Measurements from ENCODE around the gene SERINC5. TPM values are rescaled to one million over a fixed set of nuclear protein-coding genes. Genes with fewer than 3 reads are reported as not detected.
"Not testable (repeated sequence)": the region's sequence is repeated elsewhere in the genome, so short reads cannot be mapped to it uniquely, and the experiment has no call there.

The SERINC5 gene
- total RNA-seq, 1 donor from 2014 or later = 57.3 TPM

GRCh38 chr5:80116465-80116864 lies 139.4 kb downstream of the SERINC5 start:
- Mint-ChIP-seq H3K4me1 (ENCODE audit: low read depth, unreplicated experiment) (peaks cover 3% of the 10 kb centered on the region), H3K27me3 (ENCODE audit: low read depth, unreplicated experiment) (no peaks in the 10 kb centered on the region), H3K4me3 (ENCODE audit: unreplicated experiment) (no peak overlapping the region), H3K27ac (ENCODE audit: unreplicated experiment) (no peak overlapping the region), H3K9me3 (ENCODE audit: unreplicated experiment) (peaks cover 8% of the 10 kb centered on the region), H3K36me3 (ENCODE audit: low read depth, unreplicated experiment) (peaks cover 6% of the 10 kb centered on the region)
- no peaks in the 10 kb centered on the region for H3K36me3 ChIP-seq (ENCODE audit: insufficient read depth, low read length)
- no peak overlapping the region for H2AFZ ChIP-seq (ENCODE audit: low read depth, low read length)
- FAIRE-seq (no peak), DNase-seq (ENCODE audit: low read depth) (no peak)
- no peaks in the 10 kb centered on the region for H3K4me1 ChIP-seq (ENCODE audit: insufficient read depth, low read length)
- H3K9ac ChIP-seq (ENCODE audit: low read length) = no peak overlapping the region
- TF ChIP-seq CTCF (IDR thresholded peaks at IDR 0.05; ENCODE audit: insufficient read depth, low read depth, low read length) (no peak), EZH2 (IDR thresholded peaks at IDR 0.05; ENCODE audit: insufficient read depth, low read length) (no peak)
- H3K79me2 ChIP-seq (ENCODE audit: insufficient read depth, low read length) = no peaks in the 10 kb centered on the region
- H3K27ac ChIP-seq (ENCODE audit: low read depth, low read length) = no peak overlapping the region
- no peaks in the 10 kb centered on the region for H3K9me3 ChIP-seq (ENCODE audit: insufficient read depth, low read depth, low read length)
- H4K20me1 ChIP-seq (ENCODE audit: insufficient read depth, low read length) = no peaks in the 10 kb centered on the region
- H3K27me3 ChIP-seq (ENCODE audit: insufficient read depth, low read length) = no peaks in the 10 kb centered on the region
- no peak overlapping the region for H3K4me2 ChIP-seq (ENCODE audit: low read length)
- no peak overlapping the region for H3K4me3 ChIP-seq (ENCODE audit: insufficient read depth, low read depth, low read length)

- no peak overlapping the region for H3K4me3 Mint-ChIP-seq (ENCODE audit: unreplicated experiment)
- H2AFZ ChIP-seq (ENCODE audit: low read depth, low read length) = no peak overlapping the region
- peaks cover 7% of the 10 kb centered on the region for H3K36me3 Mint-ChIP-seq (ENCODE audit: low read depth, unreplicated experiment)
- H3K27me3 Mint-ChIP-seq (ENCODE audit: low read depth, unreplicated experiment) = peaks cover 2% of the 10 kb centered on the region
- no peak overlapping the region for H3K27ac ChIP-seq (ENCODE audit: low read depth, low read length)
- no peaks in the 10 kb centered on the region for H4K20me1 ChIP-seq (ENCODE audit: insufficient read depth, low read length)
- no peaks in the 10 kb centered on the region for H3K9me3 ChIP-seq (ENCODE audit: insufficient read depth, low read depth, low read length)
- TF ChIP-seq EZH2 (IDR thresholded peaks at IDR 0.05; ENCODE audit: insufficient read depth, low read length) (no peak), CTCF (IDR thresholded peaks at IDR 0.05; ENCODE audit: insufficient read depth, low read depth, low read length) (no peak)
- no peak overlapping the region for H3K4me3 ChIP-seq (ENCODE audit: insufficient read depth, low read depth, low read length)
- no peaks in the 10 kb centered on the region for H3K27me3 ChIP-seq (ENCODE audit: insufficient read depth, low read length)
- peaks cover 8% of the 10 kb centered on the region for H3K9me3 Mint-ChIP-seq (ENCODE audit: unreplicated experiment)
- no peak overlapping the region for H3K4me2 ChIP-seq (ENCODE audit: low read length)
- peaks cover 8% of the 10 kb centered on the region for H3K4me1 Mint-ChIP-seq (ENCODE audit: low read depth, unreplicated experiment)
- H3K36me3 ChIP-seq (ENCODE audit: insufficient read depth, low read length) = no peaks in the 10 kb centered on the region
- H3K79me2 ChIP-seq (ENCODE audit: insufficient read depth, low read length) = no peaks in the 10 kb centered on the region
- no peak overlapping the region for H3K27ac Mint-ChIP-seq (ENCODE audit: unreplicated experiment)
- H3K9ac ChIP-seq (ENCODE audit: low read length) = no peak overlapping the region
- H3K4me1 ChIP-seq (ENCODE audit: insufficient read depth, low read length) = no peaks in the 10 kb centered on the region
- DNase-seq (ENCODE audit: low read depth) (no peak), FAIRE-seq (no peak)
Measured at GRCh38 chr5:80116000-80116399, 139.8 kb downstream of the SERINC5 start.

- Mint-ChIP-seq H3K4me1 (ENCODE audit: low read depth, unreplicated experiment) (peaks cover 10% of the 10 kb centered on the region), H3K27ac (ENCODE audit: unreplicated experiment) (no peak overlapping the region), H3K27me3 (ENCODE audit: low read depth, unreplicated experiment) (peaks cover 10% of the 10 kb centered on the region), H3K4me3 (ENCODE audit: unreplicated experiment) (no peak overlapping the region), H3K9me3 (ENCODE audit: unreplicated experiment) (peaks cover 8% of the 10 kb centered on the region), H3K36me3 (ENCODE audit: low read depth, unreplicated experiment) (peaks cover 7% of the 10 kb centered on the region)
- no peak overlapping the region for H3K9ac ChIP-seq (ENCODE audit: low read length)
- TF ChIP-seq CTCF (IDR thresholded peaks at IDR 0.05; ENCODE audit: insufficient read depth, low read depth, low read length) (no peak), EZH2 (IDR thresholded peaks at IDR 0.05; ENCODE audit: insufficient read depth, low read length) (no peak)
- H3K9me3 ChIP-seq (ENCODE audit: insufficient read depth, low read depth, low read length) = no peaks in the 10 kb centered on the region
- FAIRE-seq (no peak), DNase-seq (ENCODE audit: low read depth) (no peak)
- H3K4me3 ChIP-seq (ENCODE audit: insufficient read depth, low read depth, low read length) = no peak overlapping the region
- H3K79me2 ChIP-seq (ENCODE audit: insufficient read depth, low read length) = no peaks in the 10 kb centered on the region
- H3K4me2 ChIP-seq (ENCODE audit: low read length) = no peak overlapping the region
- H3K27me3 ChIP-seq (ENCODE audit: insufficient read depth, low read length) = peaks cover 2% of the 10 kb centered on the region
- no peak overlapping the region for H2AFZ ChIP-seq (ENCODE audit: low read depth, low read length)
- no peaks in the 10 kb centered on the region for H3K4me1 ChIP-seq (ENCODE audit: insufficient read depth, low read length)
- no peaks in the 10 kb centered on the region for H4K20me1 ChIP-seq (ENCODE audit: insufficient read depth, low read length)
- no peaks in the 10 kb centered on the region for H3K36me3 ChIP-seq (ENCODE audit: insufficient read depth, low read length)
- no peak overlapping the region for H3K27ac ChIP-seq (ENCODE audit: low read depth, low read length)
Measured at GRCh38 chr5:80114860-80115259, 141.0 kb downstream of the SERINC5 start.

- H3K27me3 Mint-ChIP-seq (ENCODE audit: low read depth, unreplicated experiment); FAIRE-seq; H3K36me3 Mint-ChIP-seq (ENCODE audit: low read depth, unreplicated experiment); H3K4me3 ChIP-seq (ENCODE audit: insufficient read depth, low read depth, low read length); H3K27ac ChIP-seq (ENCODE audit: low read depth, low read length); H3K4me1 ChIP-seq (ENCODE audit: insufficient read depth, low read length); H2AFZ ChIP-seq (ENCODE audit: low read depth, low read length); H3K9me3 ChIP-seq (ENCODE audit: insufficient read depth, low read depth, low read length); H3K79me2 ChIP-seq (ENCODE audit: insufficient read depth, low read length); H3K27ac Mint-ChIP-seq (ENCODE audit: unreplicated experiment); H3K4me2 ChIP-seq (ENCODE audit: low read length); H3K9ac ChIP-seq (ENCODE audit: low read length); H4K20me1 ChIP-seq (ENCODE audit: insufficient read depth, low read length); H3K4me1 Mint-ChIP-seq (ENCODE audit: low read depth, unreplicated experiment); H3K36me3 ChIP-seq (ENCODE audit: insufficient read depth, low read length); H3K27me3 ChIP-seq (ENCODE audit: insufficient read depth, low read length); H3K9me3 Mint-ChIP-seq (ENCODE audit: unreplicated experiment); H3K4me3 Mint-ChIP-seq (ENCODE audit: unreplicated experiment): not testable (repeated sequence)
- peak; percentile 2 for DNase-seq (ENCODE audit: low read depth)
Measured at GRCh38 chr5:80111376-80111990, 144.4 kb downstream of the SERINC5 start.

All from astrocyte (in vitro differentiated cells and primary cell).